ENCODE data around the gene ARHGAP28.

DNA sequence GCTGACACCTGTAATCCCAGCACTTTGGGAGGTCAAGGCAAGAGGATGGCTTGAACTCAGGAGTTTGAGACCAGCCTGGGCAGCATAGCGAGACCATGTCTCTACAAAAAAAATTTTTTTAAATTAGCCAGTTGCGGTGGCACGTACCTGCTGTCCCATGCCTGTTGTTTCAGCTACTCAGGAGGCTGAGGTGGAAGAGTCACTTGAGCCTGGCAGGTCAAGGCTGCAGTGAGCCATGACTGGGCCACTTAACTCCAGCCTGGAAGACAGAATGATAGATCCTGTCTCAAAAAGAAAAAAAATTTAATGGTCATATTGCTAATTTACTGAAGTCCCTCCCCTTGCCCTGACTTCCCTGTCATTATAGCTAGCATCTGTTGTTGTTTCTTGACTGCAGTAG is 112.6 kb downstream of the ARHGAP28 start:
- TF ChIP-seq, protein P1, sequence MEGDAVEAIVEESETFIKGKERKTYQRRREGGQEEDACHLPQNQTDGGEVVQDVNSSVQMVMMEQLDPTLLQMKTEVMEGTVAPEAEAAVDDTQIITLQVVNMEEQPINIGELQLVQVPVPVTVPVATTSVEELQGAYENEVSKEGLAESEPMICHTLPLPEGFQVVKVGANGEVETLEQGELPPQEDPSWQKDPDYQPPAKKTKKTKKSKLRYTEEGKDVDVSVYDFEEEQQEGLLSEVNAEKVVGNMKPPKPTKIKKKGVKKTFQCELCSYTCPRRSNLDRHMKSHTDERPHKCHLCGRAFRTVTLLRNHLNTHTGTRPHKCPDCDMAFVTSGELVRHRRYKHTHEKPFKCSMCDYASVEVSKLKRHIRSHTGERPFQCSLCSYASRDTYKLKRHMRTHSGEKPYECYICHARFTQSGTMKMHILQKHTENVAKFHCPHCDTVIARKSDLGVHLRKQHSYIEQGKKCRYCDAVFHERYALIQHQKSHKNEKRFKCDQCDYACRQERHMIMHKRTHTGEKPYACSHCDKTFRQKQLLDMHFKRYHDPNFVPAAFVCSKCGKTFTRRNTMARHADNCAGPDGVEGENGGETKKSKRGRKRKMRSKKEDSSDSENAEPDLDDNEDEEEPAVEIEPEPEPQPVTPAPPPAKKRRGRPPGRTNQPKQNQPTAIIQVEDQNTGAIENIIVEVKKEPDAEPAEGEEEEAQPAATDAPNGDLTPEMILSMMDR (conservative IDR thresholded peaks at IDR 0.05): no peak
- TF ChIP-seq ZFX (IDR thresholded peaks at IDR 0.05): no peak

Data from C4-2B (cell line).